GM19397 (cell line): ENCODE measurements around the gene ZNF215.
"Not testable (repeated sequence)": the region's sequence is repeated elsewhere in the genome, so short reads cannot be mapped to it uniquely, and the experiment has no call there.

ENCODE experiments used
- ATAC-seq: cut with Tn5 transposase; IDR thresholded peaks from one replicate; pipeline ENCODE4 v1.9.1; 2021; ENCODE audit warnings: mild to moderate bottlenecking, moderate library complexity; ENCODE audit not compliant: unreplicated experiment

The ZNF215 gene

GRCh38 chr11:6932145-6932544 is 5.9 kb downstream of the ZNF215 start:
- no peak for ATAC-seq

GRCh38 chr11:6941970-6942369 is 15.7 kb downstream of the ZNF215 start:
- no peak for ATAC-seq

GRCh38 chr11:6943131-6943530 is 16.9 kb downstream of the ZNF215 start:
- ATAC-seq = no peak

- not testable (repeated sequence) for ATAC-seq
These were observed 28.0 kb downstream of the ZNF215 start for GRCh38 chr11:6954248-6954647.

- ATAC-seq = no peak
These were observed 35.9 kb downstream of the ZNF215 start for GRCh38 chr11:6962141-6962540.

- ATAC-seq = no peak
These were observed 36.4 kb downstream of the ZNF215 start for GRCh38 chr11:6962673-6963072.

GRCh38 chr11:6968816-6969215 is 42.6 kb downstream of the ZNF215 start:
- ATAC-seq = no peak

- ATAC-seq = not testable (repeated sequence)
These were observed 43.6 kb downstream of the ZNF215 start for GRCh38 chr11:6969854-6970253.

- no peak for ATAC-seq
These were observed 53.1 kb downstream of the ZNF215 start for GRCh38 chr11:6979365-6979764.

- no peak for ATAC-seq
These were observed 60.3 kb downstream of the ZNF215 start for GRCh38 chr11:6986487-6986886.

GRCh38 chr11:6988506-6988905 is 62.3 kb downstream of the ZNF215 start:
- ATAC-seq = no peak

- ATAC-seq = no peak
These were observed 65.0 kb downstream of the ZNF215 start for GRCh38 chr11:6991227-6991626.

- no peak for ATAC-seq
These were observed 65.8 kb downstream of the ZNF215 start for GRCh38 chr11:6992026-6992425.

- no peak for ATAC-seq
These were observed 66.5 kb downstream of the ZNF215 start for GRCh38 chr11:6992457-6993417.

GRCh38 chr11:6995703-6996102 is 69.5 kb downstream of the ZNF215 start:
- ATAC-seq = no peak

GRCh38 chr11:7004482-7004881 is 78.3 kb downstream of the ZNF215 start:
- no peak for ATAC-seq
